ENCODE results near the gene PPARA.

GRCh38 chr22:46195487-46196165 is 45.3 kb downstream of the PPARA start:
- TF ChIP-seq CTCF (IDR thresholded peaks at IDR 0.05) (no peak), POLR2A (IDR thresholded peaks at IDR 0.05) (no peak)
